Transverse colon (tissue), 4 donors: ENCODE results near the gene CNKSR3.

Experiments used
- CTCF ChIP-seq, 5 experiments: fragments of 200-600 bp in 3 of 5; fragments of 450-650 bp in 2 of 5; sonication (generic) in 3 of 5; IDR thresholded peaks; 1 replicate in 2 of 5; 2 replicates in 3 of 5; pipeline ENCODE4 v1.5.1; 2016 to 2017; ENCODE audit warnings: antibody characterized with exemption in 5 of 5, inconsistent platforms in 3 of 5, mild to moderate bottlenecking in 2 of 5, moderate library complexity in 1 of 5
- POLR2A ChIP-seq: fragments of 450-650 bp; IDR thresholded peaks from one replicate; pipeline ENCODE4 v1.6.1; 2016; ENCODE audit warnings: antibody characterized with exemption, mild to moderate bottlenecking, moderate library complexity
- POLR2AphosphoS5 ChIP-seq, 3 donors: sonication (generic); formaldehyde crosslinking; IDR thresholded peaks; one replicate each; pipeline ENCODE4 v1.6.1; 2016; ENCODE audit warnings: antibody characterized with exemption in 3 of 3

- TF ChIP-seq CTCF (IDR thresholded peaks at IDR 0.05): no peak
- TF ChIP-seq POLR2A: no peak
- TF ChIP-seq POLR2AphosphoS5 (IDR thresholded peaks at IDR 0.05): no peak
Observed at GRCh38 chr6:154468760-154469159, 41.7 kb downstream of the CNKSR3 start.
